BLaER1 treated with 17β-estradiol and CSF1 and Interleukin-3, amounts not matched to agents 10 nM and 100 nM (cell line): ENCODE data around the gene S100A4.

Source experiments
- H3K27ac ChIP-seq, 11 experiments: shearing (Covaris generic); formaldehyde crosslinking; 2 replicates each; pipeline ENCODE4 v1.8.1; 2022
- H3K27me3 ChIP-seq, 11 experiments: shearing (Covaris generic); formaldehyde crosslinking; 2 replicates each; pipeline ENCODE4 v1.8.1; 2022
- H3K36me3 ChIP-seq, 11 experiments: shearing (Covaris generic); formaldehyde crosslinking; 2 replicates each; pipeline ENCODE4 v1.8.1; 2022
- H3K4me1 ChIP-seq, 10 experiments: shearing (Covaris generic); formaldehyde crosslinking; 2 replicates each; pipeline ENCODE4 v1.8.1; 2022
- H3K4me2 ChIP-seq, 11 experiments: shearing (Covaris generic); formaldehyde crosslinking; 2 replicates each; pipeline ENCODE4 v1.8.1; 2022
- H3K4me3 ChIP-seq, 10 experiments: shearing (Covaris generic); formaldehyde crosslinking; 2 replicates each; pipeline ENCODE4 v1.8.1; 2022
- H3K9ac ChIP-seq, 11 experiments: shearing (Covaris generic); formaldehyde crosslinking; 2 replicates each; pipeline ENCODE4 v1.8.1; 2022
- H3K9me3 ChIP-seq, 11 experiments: shearing (Covaris generic); formaldehyde crosslinking; replicated peaks in 1 of 11; 2 replicates each; pipeline ENCODE4 v1.8.1; 2022
- H4K20me1 ChIP-seq, 11 experiments: shearing (Covaris generic); formaldehyde crosslinking; 2 replicates each; pipeline ENCODE4 v1.8.1; 2022
- Cebpa-rat ChIP-seq, 11 experiments: shearing (Covaris generic); IDR thresholded peaks; 2 replicates each; pipeline ENCODE4 v1.8.1; 2022

Gene S100A4

DNA sequence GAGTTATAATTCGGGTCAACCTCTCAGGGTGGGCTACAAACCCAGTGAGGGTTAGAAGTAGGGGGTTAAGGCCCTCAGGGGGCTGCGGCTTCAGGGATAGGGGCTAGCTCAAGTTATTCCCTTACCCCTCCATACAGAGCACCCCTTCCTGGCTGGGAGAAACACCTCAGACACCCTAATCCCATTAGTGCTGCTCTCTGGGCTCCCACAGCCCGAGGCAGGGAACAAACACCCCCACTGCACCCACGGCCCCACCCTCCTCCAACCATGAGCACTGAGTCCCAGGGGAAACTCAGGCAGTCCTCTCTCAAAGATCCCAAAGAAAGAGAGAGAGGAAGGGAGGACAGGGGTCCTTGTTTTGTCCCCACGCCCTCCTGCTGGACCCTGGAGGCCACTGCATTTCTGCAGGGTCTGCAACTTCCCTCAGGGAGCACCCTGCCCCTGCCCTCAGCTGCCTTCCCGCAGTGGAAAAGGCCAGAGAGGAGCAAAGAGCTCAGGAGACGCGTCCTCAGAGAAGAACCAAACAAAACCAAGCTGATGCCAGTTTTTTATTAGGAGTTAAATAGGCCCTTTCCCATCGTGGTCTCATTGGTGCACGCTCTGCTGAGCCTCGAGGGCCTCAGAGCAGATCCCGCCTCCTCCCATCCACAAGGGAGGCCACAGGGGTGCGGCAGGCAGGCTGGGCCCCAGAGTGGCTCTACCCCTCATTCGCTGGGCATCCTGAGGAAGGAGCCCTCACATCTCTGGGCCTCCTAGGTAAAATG, 1.4 kb upstream of the S100A4 start:
- H3K27me3 ChIP-seq: no peaks in the 10 kb centered on the region
- H3K4me1 ChIP-seq: peaks cover 90 to 100% (median 97%) of the 10 kb centered on the region in 10 experiments
- peaks cover 0 to 34% (median 0%) of the 10 kb centered on the region in 11 experiments; a peak in 6 of 22 replicates for H4K20me1 ChIP-seq
- no peaks in the 10 kb centered on the region for H3K9me3 ChIP-seq
- H3K36me3 ChIP-seq: peaks cover 0 to 25% (median 15%) of the 10 kb centered on the region in 11 experiments; a peak in 13 of 22 replicates
- TF ChIP-seq Cebpa-rat (IDR thresholded peaks at IDR 0.05): no peak
- peak overlapping the region in 5 of 10 experiments; percentile 18 to 82 (median 69); a peak in 9 of 20 replicates for H3K4me3 ChIP-seq
- H3K4me2 ChIP-seq: peak overlapping the region; percentile 86 to 100 (median 95)
- H3K9ac ChIP-seq: peak overlapping the region; percentile 66 to 79 (median 76); a peak in 21 of 22 replicates
- H3K27ac ChIP-seq: peak overlapping the region; percentile 61 to 85 (median 78); a peak in 21 of 22 replicates

DNA sequence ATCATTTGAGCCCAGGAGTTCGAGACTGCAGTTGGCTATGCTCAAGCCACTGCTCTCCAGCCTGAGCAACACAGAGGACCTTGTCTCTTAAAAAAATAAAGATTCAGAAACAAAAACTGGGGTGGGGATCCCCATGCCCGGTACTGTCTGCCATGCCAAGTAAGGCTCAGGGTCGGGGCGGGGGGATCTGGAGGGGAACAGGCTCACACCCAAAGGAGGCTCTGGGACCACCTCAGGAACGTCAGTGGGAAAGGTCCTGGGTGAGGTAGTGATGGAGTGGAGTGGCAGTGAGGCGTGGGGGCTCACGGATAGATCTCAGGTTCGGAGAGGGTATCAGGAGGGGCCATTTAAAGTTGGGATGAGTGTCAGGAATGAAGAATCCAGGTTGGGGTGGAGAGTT, 765 bp upstream of the S100A4 start:
- TF ChIP-seq Cebpa-rat (IDR thresholded peaks at IDR 0.05): no peak
- H3K27me3 ChIP-seq: no peaks in the 10 kb centered on the region
- H3K27ac ChIP-seq: peak overlapping the region; percentile 61 to 85 (median 78)
- H3K4me2 ChIP-seq: peak overlapping the region; percentile 86 to 100 (median 95)
- H3K4me1 ChIP-seq: peaks cover 90 to 100% (median 100%) of the 10 kb centered on the region in 10 experiments
- H4K20me1 ChIP-seq: peaks cover 0 to 35% (median 0%) of the 10 kb centered on the region in 11 experiments; a peak in 6 of 22 replicates
- H3K9ac ChIP-seq: peak overlapping the region; percentile 66 to 79 (median 76)
- H3K4me3 ChIP-seq: peak overlapping the region in 8 of 10 experiments; percentile 34 to 82 (median 66); a peak in 14 of 20 replicates
- no peaks in the 10 kb centered on the region for H3K9me3 ChIP-seq
- peaks cover 0 to 25% (median 15%) of the 10 kb centered on the region in 11 experiments; a peak in 13 of 22 replicates for H3K36me3 ChIP-seq

DNA sequence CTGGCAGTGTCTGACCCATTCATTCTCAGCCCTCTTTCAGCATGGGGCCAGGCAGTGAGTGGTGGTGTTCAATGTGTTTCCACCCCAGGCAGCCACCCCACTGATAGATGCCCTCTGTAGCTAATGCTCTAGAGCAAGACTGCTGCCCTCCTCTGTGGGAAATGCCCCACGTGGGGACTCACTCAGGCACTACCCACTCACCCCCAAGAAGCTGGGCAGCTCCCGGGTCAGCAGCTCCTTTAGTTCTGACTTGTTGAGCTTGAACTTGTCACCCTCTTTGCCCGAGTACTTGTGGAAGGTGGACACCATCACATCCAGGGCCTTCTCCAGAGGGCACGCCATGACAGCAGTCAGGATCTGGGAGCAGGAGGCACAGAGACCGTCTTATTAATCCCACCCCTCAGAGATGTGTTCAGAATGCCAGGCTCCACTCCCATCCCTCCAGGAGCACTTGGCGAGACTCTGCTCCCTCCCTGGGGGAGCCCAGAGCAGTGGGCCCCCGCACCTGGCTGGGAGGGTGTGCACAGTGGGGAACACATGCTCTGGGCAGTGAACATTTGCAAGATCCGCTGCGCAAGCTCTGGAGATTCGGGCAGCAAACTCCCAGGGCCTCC, 1.0 kb downstream of the S100A4 start:
- H4K20me1 ChIP-seq: peaks cover 0 to 35% (median 0%) of the 10 kb centered on the region in 11 experiments; a peak in 6 of 22 replicates
- no peaks in the 10 kb centered on the region for H3K27me3 ChIP-seq
- H3K4me3 ChIP-seq: peak overlapping the region; percentile 34 to 82 (median 62); a peak in 19 of 20 replicates
- H3K4me1 ChIP-seq: peaks cover 90 to 100% (median 100%) of the 10 kb centered on the region in 10 experiments
- H3K9ac ChIP-seq: peak overlapping the region; percentile 66 to 79 (median 76); a peak in 21 of 22 replicates
- H3K9me3 ChIP-seq: no peaks in the 10 kb centered on the region
- no peak for TF ChIP-seq Cebpa-rat (IDR thresholded peaks at IDR 0.05)
- peak overlapping the region in 10 of 11 experiments; percentile 37 to 85 (median 80); a peak in 19 of 22 replicates for H3K27ac ChIP-seq
- H3K4me2 ChIP-seq: peak overlapping the region; percentile 86 to 100 (median 95)
- H3K36me3 ChIP-seq: peaks cover 0 to 25% (median 15%) of the 10 kb centered on the region in 11 experiments; a peak in 13 of 22 replicates

DNA sequence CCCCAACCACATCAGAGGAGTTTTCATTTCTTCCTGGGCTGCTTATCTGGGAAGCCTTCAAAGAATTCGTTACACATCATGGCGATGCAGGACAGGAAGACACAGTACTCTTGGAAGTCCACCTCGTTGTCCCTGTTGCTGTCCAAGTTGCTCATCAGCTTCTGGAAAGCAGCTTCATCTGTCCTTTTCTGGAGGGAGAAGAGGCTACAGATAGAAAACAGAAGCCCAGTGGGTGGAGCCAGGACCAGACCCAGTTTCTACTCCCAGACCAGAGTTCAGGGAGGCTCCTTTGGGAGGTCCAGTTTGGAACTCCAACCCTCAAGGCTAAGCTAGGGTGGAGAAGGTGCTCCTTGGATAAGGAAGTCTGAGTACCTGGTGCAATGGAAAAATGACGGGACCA, 1.9 kb downstream of the S100A4 start:
- Histone ChIP-seq H4K20me1 (peaks cover 0 to 35% (median 0%) of the 10 kb centered on the region in 11 experiments; a peak in 6 of 22 replicates), H3K4me1 (peaks cover 84 to 98% (median 94%) of the 10 kb centered on the region in 10 experiments), H3K27ac (peak overlapping the region in 9 of 11 experiments; percentile 9 to 85 (median 76); a peak in 12 of 22 replicates), H3K36me3 (peaks cover 0 to 25% (median 15%) of the 10 kb centered on the region in 11 experiments; a peak in 13 of 22 replicates), H3K4me3 (peak overlapping the region in 7 of 10 experiments; percentile 54 to 82 (median 69); a peak in 14 of 20 replicates), H3K27me3 (no peaks in the 10 kb centered on the region), H3K4me2 (peak overlapping the region; percentile 86 to 100 (median 95)), H3K9ac (peak overlapping the region in 10 of 11 experiments; percentile 4 to 79 (median 47); a peak in 9 of 22 replicates), H3K9me3 (no peaks in the 10 kb centered on the region)
- TF ChIP-seq Cebpa-rat (IDR thresholded peaks at IDR 0.05): no peak

DNA sequence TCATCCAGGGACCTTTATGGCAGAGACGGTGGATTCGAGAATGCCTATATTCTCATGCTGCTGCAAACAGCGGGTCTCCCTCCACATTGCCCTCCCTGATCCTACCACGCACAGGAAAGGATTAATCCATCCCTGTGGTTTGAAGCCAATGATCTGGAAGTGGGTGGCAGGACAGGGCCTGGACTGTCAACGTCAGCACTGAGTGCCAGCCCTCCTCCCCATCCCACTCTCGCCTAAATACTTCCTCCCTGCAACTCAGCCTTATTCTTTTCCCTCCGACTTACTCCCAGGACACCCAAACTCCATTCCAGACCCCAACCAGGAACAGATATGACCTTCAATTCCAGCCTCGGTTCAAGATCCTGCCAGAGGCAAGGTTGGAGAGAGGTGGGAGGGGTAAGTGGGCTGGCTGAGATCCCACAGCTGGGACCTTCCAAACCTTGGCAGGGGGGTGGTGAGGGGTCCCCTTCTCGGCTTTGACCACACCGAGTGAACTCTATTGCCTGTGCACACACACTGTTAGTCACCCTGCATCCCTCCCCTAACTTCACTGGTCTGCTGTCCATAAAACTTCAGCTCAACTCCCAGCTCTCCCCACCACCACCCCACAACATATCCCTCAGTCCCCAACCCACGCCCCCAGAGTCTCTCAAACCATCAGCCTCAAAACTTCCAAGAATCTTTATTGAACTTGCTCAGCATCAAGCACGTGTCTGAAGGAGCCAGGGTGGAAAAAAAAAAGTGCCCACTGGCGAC, 2.5 kb downstream of the S100A4 start:
- Histone ChIP-seq H3K9me3 (no peaks in the 10 kb centered on the region), H3K4me3 (peak overlapping the region in 7 of 10 experiments; percentile 54 to 82 (median 69); a peak in 11 of 20 replicates), H3K36me3 (peaks cover 0 to 25% (median 15%) of the 10 kb centered on the region in 11 experiments; a peak in 13 of 22 replicates), H3K9ac (peak overlapping the region in 9 of 11 experiments; percentile 4 to 79 (median 20); a peak in 7 of 22 replicates), H3K4me1 (peaks cover 84 to 98% (median 93%) of the 10 kb centered on the region in 10 experiments), H3K4me2 (peak overlapping the region; percentile 86 to 100 (median 95)), H3K27ac (peak overlapping the region; percentile 14 to 85 (median 76); a peak in 16 of 22 replicates), H3K27me3 (no peaks in the 10 kb centered on the region), H4K20me1 (peaks cover 0 to 35% (median 0%) of the 10 kb centered on the region in 11 experiments; a peak in 6 of 22 replicates)
- no peak for TF ChIP-seq Cebpa-rat (IDR thresholded peaks at IDR 0.05)

DNA sequence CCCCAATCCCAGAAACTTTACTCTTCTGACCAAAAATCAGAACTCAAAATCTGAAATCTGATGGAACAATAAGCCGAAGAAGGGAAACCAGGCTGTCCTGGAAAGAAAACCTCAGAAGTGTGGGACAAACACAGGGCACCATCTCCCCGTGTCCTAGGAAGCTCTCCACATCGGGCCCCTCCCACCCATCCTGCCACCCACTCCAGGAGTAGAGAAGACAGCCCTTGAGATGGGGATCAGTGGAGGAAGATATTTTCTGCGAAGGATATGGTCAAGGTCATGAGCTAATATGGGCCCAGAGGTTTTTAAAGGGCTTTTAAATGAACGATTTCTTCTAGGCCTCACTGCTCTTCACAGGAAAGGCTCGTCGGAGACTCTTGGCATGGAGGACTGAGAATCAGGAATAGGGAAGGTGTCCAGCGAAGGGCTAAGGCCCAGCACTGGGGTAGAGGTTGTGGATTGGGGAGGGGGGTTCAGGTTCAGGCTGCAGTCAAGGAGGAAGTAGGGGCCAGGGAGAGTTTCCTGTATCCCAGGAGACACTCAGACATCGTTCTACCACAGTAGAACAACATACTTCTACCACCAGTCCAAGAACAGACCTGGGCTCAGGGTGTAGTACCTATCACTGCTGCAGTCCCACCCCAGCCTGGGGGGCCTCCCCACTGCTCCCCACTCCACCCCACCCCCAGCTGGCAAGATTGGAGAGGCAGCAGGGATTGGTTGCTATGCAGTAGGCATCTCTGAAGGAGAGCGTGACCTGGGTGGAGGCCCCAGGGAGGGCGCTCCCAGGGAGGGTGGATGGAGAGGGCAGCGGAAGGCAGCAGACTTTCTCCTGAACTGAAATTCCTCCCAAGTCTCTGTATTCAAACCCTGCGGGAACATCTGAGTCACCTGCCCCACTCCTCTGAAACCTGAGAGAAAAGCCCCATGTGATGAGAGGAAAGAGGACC, 3.7 kb downstream of the S100A4 start:
- Histone ChIP-seq H3K9ac (peak overlapping the region; percentile 10 to 76 (median 44); a peak in 15 of 22 replicates), H3K27ac (peak overlapping the region; percentile 11 to 85 (median 72); a peak in 21 of 22 replicates), H3K4me3 (peak overlapping the region in 4 of 10 experiments; percentile 5 to 82 (median 74); a peak in 3 of 20 replicates), H3K27me3 (0 out of 22 replicates have a peak, but pooled peaks cover 0 to 2% (median 0%) of the 10 kb centered on the region in 11 experiments), H4K20me1 (peaks cover 0 to 35% (median 0%) of the 10 kb centered on the region in 11 experiments; a peak in 6 of 22 replicates), H3K4me1 (peaks cover 78 to 96% (median 86%) of the 10 kb centered on the region in 10 experiments), H3K4me2 (peak overlapping the region; percentile 86 to 100 (median 95)), H3K36me3 (peaks cover 0 to 25% (median 15%) of the 10 kb centered on the region in 11 experiments; a peak in 13 of 22 replicates), H3K9me3 (no peaks in the 10 kb centered on the region)
- no peak for TF ChIP-seq Cebpa-rat (IDR thresholded peaks at IDR 0.05)
